Endothelial cell of umbilical vein (primary cell): ENCODE data around the gene SLC5A4. TPM values are rescaled to one million over a fixed set of nuclear protein-coding genes. Genes with fewer than 3 reads are reported as not detected.

Experiments used
- BruUV-seq: library from RNA; stranded (reverse); fragments of 400-500 nt; replicated peaks from 2 replicates; lab custom pipeline; 2021; lab: Mats Ljungman, UMichigan
- CTCF ChIA-PET: fragments of 300-600, 350-600 bp; sonication (Branson Sonifier 250); formaldehyde crosslinking; loops from one replicate; lab custom pipeline; 2021; ENCODE audit warnings: antibody characterized with exemption, inconsistent platforms; lab: Charles Lee
- POLR2A ChIA-PET: fragments of 300-600, 350-600 bp; sonication (Branson Sonifier 250); formaldehyde crosslinking; loops from one replicate; lab custom pipeline; 2021; ENCODE audit warnings: antibody characterized with exemption, inconsistent platforms; lab: Charles Lee
- DNase-seq: peaks from one replicate; pipeline ENCODE4 v3.0.0-alpha.2; 2011; ENCODE audit warnings: low read depth, low spot score
- FAIRE-seq: peaks from 2 replicates; lab custom pipeline; 2011; peaks lifted over from hg19 to GRCh38; lab: Jason Lieb, UNC
- H2AFZ ChIP-seq: 2 replicates; pipeline ENCODE4 v1.6.0; 2012; ENCODE audit warnings: low read depth, low read length, control low read depth, inconsistent platforms
- H3K27ac ChIP-seq: 2 replicates; pipeline ENCODE4 v1.5.1; 2011; ENCODE audit warnings: low read depth, mild to moderate bottlenecking, control low read depth, low read length, moderate library complexity; ENCODE audit not compliant: insufficient read depth
- H3K27me3 ChIP-seq, 2 experiments: 2 replicates each; pipeline versions ENCODE4 v1.6.0 to v1.6.1; 2011; ENCODE audit warnings: low read length in 2 of 2, mixed read lengths in 1 of 2; ENCODE audit not compliant: control insufficient read depth in 2 of 2, insufficient read depth in 2 of 2
- H3K36me3 ChIP-seq, 2 experiments: 2 replicates in 1 of 2; 3 replicates in 1 of 2; pipeline ENCODE4 v1.5.1; 2011; ENCODE audit warnings: low read length in 2 of 2, mild to moderate bottlenecking in 1 of 2, moderate library complexity in 1 of 2; ENCODE audit not compliant: control insufficient read depth in 2 of 2, insufficient read depth in 2 of 2; ENCODE audit errors: extremely low read depth in 1 of 2
- H3K4me1 ChIP-seq: 3 replicates; pipeline ENCODE4 v1.5.1; 2011; ENCODE audit warnings: mild to moderate bottlenecking, low read length; ENCODE audit not compliant: control insufficient read depth, insufficient read depth; ENCODE audit errors: extremely low read depth
- H3K4me2 ChIP-seq: 2 replicates; pipeline ENCODE4 v1.6.1; 2011; ENCODE audit warnings: low read length, control low read depth, mixed read lengths; ENCODE audit not compliant: insufficient read depth
- H3K4me3 ChIP-seq, 3 experiments: fragments of 200-600 bp in 1 of 3; sonication (generic), shearing (Covaris generic) in 1 of 3; replicated peaks in 1 of 3; 2 replicates each; pipeline ENCODE4 v1.5.1; 2011 to 2016; ENCODE audit warnings: control low read depth in 3 of 3, low read length in 3 of 3, mild to moderate bottlenecking in 2 of 3, inconsistent platforms in 1 of 3, low read depth in 1 of 3, moderate library complexity in 1 of 3; ENCODE audit not compliant: insufficient read depth in 1 of 3
- H3K79me2 ChIP-seq: 2 replicates; pipeline ENCODE4 v1.6.0; 2012; ENCODE audit warnings: low read length, inconsistent platforms; ENCODE audit not compliant: control insufficient read depth, insufficient read depth
- H3K9ac ChIP-seq: replicated peaks from 2 replicates; pipeline ENCODE3; 2011; ENCODE audit warnings: low read length, control low read depth; ENCODE audit not compliant: insufficient read depth; ENCODE audit errors: extremely low read depth
- H3K9me1 ChIP-seq: replicated peaks from 3 replicates; pipeline ENCODE4 v1.6.0; 2011; ENCODE audit warnings: mild to moderate bottlenecking, low read length; ENCODE audit not compliant: control insufficient read depth, insufficient read depth; ENCODE audit errors: extremely low read depth
- H3K9me3 ChIP-seq: replicated peaks from 2 replicates; pipeline ENCODE4 v1.5.1; 2012; ENCODE audit warnings: low read length, inconsistent platforms; ENCODE audit not compliant: control insufficient read depth, insufficient read depth
- H4K20me1 ChIP-seq: replicated peaks from 2 replicates; pipeline ENCODE3; 2011; ENCODE audit warnings: mild to moderate bottlenecking, low read length; ENCODE audit not compliant: control insufficient read depth, insufficient read depth; ENCODE audit errors: extremely low read depth
- EZH2 ChIP-seq: IDR thresholded peaks from 2 replicates; pipeline ENCODE4 v1.6.1; 2012; ENCODE audit warnings: borderline replicate concordance, low read depth, mild to moderate bottlenecking, moderate library complexity, low read length, inconsistent platforms; ENCODE audit not compliant: severe bottlenecking
- FOS ChIP-seq: IDR thresholded peaks from 2 replicates; pipeline ENCODE4 v1.6.1; 2011; ENCODE audit warnings: mild to moderate bottlenecking, low read length, moderate library complexity, borderline replicate concordance; ENCODE audit not compliant: insufficient read depth
- GATA2 ChIP-seq: IDR thresholded peaks from 2 replicates; pipeline ENCODE4 v1.7.0; 2011; ENCODE audit warnings: low read depth, mild to moderate bottlenecking, moderate library complexity, mixed read lengths, low read length; ENCODE audit not compliant: insufficient read length, insufficient read depth
- JUN ChIP-seq: IDR thresholded peaks from 2 replicates; pipeline ENCODE4 v1.6.1; 2011; ENCODE audit warnings: borderline replicate concordance, low read depth; ENCODE audit not compliant: insufficient read length, insufficient read depth
- POLR2A ChIP-seq: IDR thresholded peaks from 2 replicates; pipeline ENCODE4 v1.6.1; 2012; ENCODE audit warnings: low read depth, mild to moderate bottlenecking, control low read depth, low read length
- dilution Hi-C: fragments of 300-500 bp; cut with MboI; formaldehyde crosslinking; loops from one replicate; pipeline ENCODE4 v1.15.0; 2019; ENCODE audit warnings: low sequenced_read_pairs; ENCODE audit not compliant: extremely low pct_ligation_motif_present
- intact Hi-C: fragments of 100-400 bp; cut with micrococcal nuclease; formaldehyde crosslinking; loops from one replicate; pipeline ENCODE4 v1.10.0; 2022
- polyA plus RNA-seq, 4 experiments: library from polyadenylated mRNA; depleted of rRNA in 3 of 4; stranded (reverse) in 3 of 4; unstranded in 1 of 4; fragments of >200 nt; gene quantifications; 2 replicates each; pipeline versions ENCODE4 v1.2.1 to v1.2.3, GENCODE V29; 2011 to 2012; ENCODE audit warnings: missing spikeins in 1 of 4
- total RNA-seq: library from RNA; stranded (reverse); gene quantifications from 2 replicates; pipeline ENCODE4 v1.2.3, GENCODE V29; 2021
- TF ChIP-seq, protein P1 (sequence below), 2 donors: IDR thresholded peaks; 1 replicate in 1 of 2; 2 replicates in 1 of 2; pipeline ENCODE4 v1.5.1; 2011; ENCODE audit warnings: low read length in 2 of 2, mild to moderate bottlenecking in 2 of 2, moderate library complexity in 2 of 2, control low read depth in 1 of 2, inconsistent platforms in 1 of 2, low read depth in 1 of 2; ENCODE audit not compliant: insufficient read depth in 1 of 2; ENCODE audit errors: extremely low read depth in 1 of 2

The SLC5A4 gene
- total and polyA plus RNA-seq, 2 donors (not counting 3 experiments of a cell fraction or from before 2014, with no cell fraction given), result 1.5 to 2.8 TPM

DNA sequence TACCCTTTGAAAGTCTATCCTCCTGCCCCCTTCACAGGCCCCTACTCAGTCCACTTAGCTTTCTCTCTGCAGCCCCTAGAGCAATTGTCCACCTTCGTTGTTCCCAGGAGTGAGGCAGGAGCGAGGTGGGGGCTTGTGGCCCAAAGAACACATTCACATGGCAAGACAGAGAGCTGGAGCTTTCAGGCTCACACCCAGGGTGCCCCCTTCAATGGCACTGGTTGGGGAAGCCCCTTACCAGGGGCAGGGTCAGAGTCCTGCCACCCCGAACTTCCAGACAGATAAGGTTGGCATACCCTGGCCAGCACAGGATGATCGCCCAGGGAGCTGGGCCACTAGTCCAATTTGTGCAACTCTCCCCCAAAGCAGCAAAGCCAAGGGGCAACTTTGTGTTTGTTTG lies 6.2 kb upstream of the SLC5A4 start:
- dilution Hi-C loops, result no loop called here
- no peak overlapping the region for H3K4me2 ChIP-seq
- no peaks in the 10 kb centered on the region for H3K9me1 ChIP-seq
- no peaks in the 10 kb centered on the region for H3K27me3 ChIP-seq
- peaks cover 5% of the 10 kb centered on the region for H3K4me1 ChIP-seq
- DNase-seq (no peak), FAIRE-seq (no peak)
- no peak overlapping the region for H3K9ac ChIP-seq
- H3K36me3 ChIP-seq, result no peaks in the 10 kb centered on the region
- no peak overlapping the region for H2AFZ ChIP-seq
- intact Hi-C loops, result no loop called here
- CTCF ChIA-PET, result no interaction called here
- BruUV-seq, result no TSS peak
- no peak for TF ChIP-seq JUN
- TF ChIP-seq GATA2, result no peak
- TF ChIP-seq, protein P1, sequence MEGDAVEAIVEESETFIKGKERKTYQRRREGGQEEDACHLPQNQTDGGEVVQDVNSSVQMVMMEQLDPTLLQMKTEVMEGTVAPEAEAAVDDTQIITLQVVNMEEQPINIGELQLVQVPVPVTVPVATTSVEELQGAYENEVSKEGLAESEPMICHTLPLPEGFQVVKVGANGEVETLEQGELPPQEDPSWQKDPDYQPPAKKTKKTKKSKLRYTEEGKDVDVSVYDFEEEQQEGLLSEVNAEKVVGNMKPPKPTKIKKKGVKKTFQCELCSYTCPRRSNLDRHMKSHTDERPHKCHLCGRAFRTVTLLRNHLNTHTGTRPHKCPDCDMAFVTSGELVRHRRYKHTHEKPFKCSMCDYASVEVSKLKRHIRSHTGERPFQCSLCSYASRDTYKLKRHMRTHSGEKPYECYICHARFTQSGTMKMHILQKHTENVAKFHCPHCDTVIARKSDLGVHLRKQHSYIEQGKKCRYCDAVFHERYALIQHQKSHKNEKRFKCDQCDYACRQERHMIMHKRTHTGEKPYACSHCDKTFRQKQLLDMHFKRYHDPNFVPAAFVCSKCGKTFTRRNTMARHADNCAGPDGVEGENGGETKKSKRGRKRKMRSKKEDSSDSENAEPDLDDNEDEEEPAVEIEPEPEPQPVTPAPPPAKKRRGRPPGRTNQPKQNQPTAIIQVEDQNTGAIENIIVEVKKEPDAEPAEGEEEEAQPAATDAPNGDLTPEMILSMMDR (IDR thresholded peaks at IDR 0.05; ENCODE audit: extremely low read depth in 1 of 2, insufficient read depth in 1 of 2, low read depth in 1 of 2, low read length in 2 of 2), result no peak
- no peaks in the 10 kb centered on the region for H3K9me3 ChIP-seq
- no peak overlapping the region for H3K4me3 ChIP-seq
- no peaks in the 10 kb centered on the region for H4K20me1 ChIP-seq
- no peaks in the 10 kb centered on the region for H3K79me2 ChIP-seq
- H3K27ac ChIP-seq, result no peak overlapping the region
- POLR2A ChIA-PET, result no interaction called here

DNA sequence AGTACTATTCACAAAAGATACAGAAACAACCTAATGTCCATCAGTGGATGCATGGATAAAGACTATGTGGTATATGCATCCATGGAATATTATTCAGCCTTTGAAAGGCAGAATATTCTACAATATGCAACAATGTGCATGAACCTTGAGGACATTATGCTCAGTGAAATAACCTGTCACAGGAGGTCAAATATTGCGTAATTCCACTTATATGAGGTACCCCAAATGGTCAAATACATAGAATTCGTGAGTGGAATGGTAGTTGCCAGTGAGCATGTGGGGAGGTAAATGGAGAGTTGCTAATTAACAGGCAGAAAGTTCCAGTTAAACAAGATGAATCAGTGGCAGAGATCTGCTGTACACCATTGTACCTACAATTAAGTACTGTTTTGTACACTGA lies 3.6 kb upstream of the SLC5A4 start:
- no peak overlapping the region for H2AFZ ChIP-seq
- dilution Hi-C loops, result no loop called here
- H3K36me3 ChIP-seq, result no peaks in the 10 kb centered on the region
- POLR2A ChIA-PET, result no interaction called here
- no peaks in the 10 kb centered on the region for H3K79me2 ChIP-seq
- no peak overlapping the region for H3K27ac ChIP-seq
- no TSS peak for BruUV-seq
- H3K9ac ChIP-seq, result no peak overlapping the region
- no peaks in the 10 kb centered on the region for H3K9me1 ChIP-seq
- no peaks in the 10 kb centered on the region for H3K9me3 ChIP-seq
- intact Hi-C loops, result no loop called here
- no peak overlapping the region for H3K4me2 ChIP-seq
- H4K20me1 ChIP-seq, result no peaks in the 10 kb centered on the region
- H3K4me3 ChIP-seq, result no peak overlapping the region
- no peaks in the 10 kb centered on the region for H3K27me3 ChIP-seq
- TF ChIP-seq JUN (no peak), EZH2 (no peak), FOS (no peak), POLR2A (no peak), GATA2 (no peak)
- DNase-seq, result no peak
- FAIRE-seq, result no peak
- H3K4me1 ChIP-seq, result no peaks in the 10 kb centered on the region
- CTCF ChIA-PET, result no interaction called here
